SH-SY5Y (cell line): ENCODE results near the gene CALU.

Experiments used
- GATA2 ChIP-seq: IDR thresholded peaks from 2 replicates; pipeline ENCODE4 v1.6.1; 2011; ENCODE audit warnings: mild to moderate bottlenecking, low read depth, low read length
- GATA3 ChIP-seq: IDR thresholded peaks from 2 replicates; pipeline ENCODE4 v1.6.1; 2011; ENCODE audit warnings: low read depth, mild to moderate bottlenecking, low read length, moderate library complexity

DNA sequence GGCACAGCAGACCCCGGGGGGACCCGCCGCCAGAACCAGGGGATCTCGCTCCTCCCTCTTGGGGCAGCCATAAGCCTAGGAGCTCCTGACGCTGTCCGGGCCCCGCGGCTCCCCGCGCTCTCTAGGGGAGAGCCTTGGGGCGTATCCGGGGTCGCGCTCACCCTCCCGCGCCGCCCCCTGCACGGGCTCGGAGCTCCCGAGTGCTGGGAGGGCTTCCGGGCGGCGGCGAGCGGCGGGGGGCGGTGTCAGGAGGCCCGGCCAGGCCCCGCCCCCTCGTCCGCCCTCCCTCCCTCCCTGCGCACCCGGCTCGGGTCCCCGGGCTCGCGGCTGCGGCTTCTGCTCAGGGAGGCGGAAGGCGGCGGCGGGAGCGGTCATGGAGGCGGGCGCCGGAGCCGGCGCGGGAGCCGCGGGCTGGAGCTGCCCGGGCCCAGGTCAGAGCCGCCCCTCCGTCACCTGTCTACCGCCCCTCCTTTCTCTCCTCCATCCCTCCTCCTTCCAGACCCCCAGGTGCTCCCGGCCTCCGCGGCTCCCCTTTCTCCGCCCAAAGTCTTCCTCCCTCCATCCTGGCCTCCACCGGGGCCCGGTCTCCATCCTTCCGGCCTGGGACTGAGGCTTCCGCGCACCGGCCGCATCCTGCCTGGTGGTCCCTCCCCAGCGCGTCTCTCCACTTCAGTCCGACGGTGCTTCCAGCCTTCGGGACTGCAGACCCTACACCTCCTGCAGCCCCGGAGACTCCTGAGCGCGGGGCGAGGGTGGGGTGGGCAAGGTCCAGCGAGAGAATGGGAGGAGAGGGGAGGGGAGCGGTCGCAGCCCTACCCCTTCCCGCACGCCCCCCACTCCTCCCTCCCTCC lies 52.2 kb downstream of the CALU start, which contains the start of gene CCDC136:
- TF ChIP-seq GATA2 (no peak), GATA3 (no peak)
